Neutrophil (primary cell): Measurements from ENCODE around the gene RFX3.

ENCODE experiments used
- H3K27ac ChIP-seq: fragments of 200-600 bp; sonication (generic); 2 replicates; pipeline ENCODE4 v1.5.1; 2016; ENCODE audit warnings: mild to moderate bottlenecking, moderate library complexity
- H3K27me3 ChIP-seq: fragments of 200-600 bp; sonication (generic); 2 replicates; pipeline ENCODE4 v1.6.0; 2016; ENCODE audit warnings: mild to moderate bottlenecking
- H3K36me3 ChIP-seq: fragments of 200-600 bp; sonication (generic); 2 replicates; pipeline ENCODE4 v1.5.1; 2017
- H3K4me1 ChIP-seq, 2 experiments: fragments of 200-600 bp in 1 of 2; sonication (generic) in 1 of 2; 1 replicate in 1 of 2; 2 replicates in 1 of 2; pipeline versions ENCODE4 v1.5.1 to v1.6.1; 2013 to 2016; ENCODE audit warnings: low read depth in 1 of 2, low read length in 1 of 2, mild to moderate bottlenecking in 1 of 2, moderate library complexity in 1 of 2; ENCODE audit not compliant: control insufficient read depth in 1 of 2, insufficient read depth in 1 of 2
- H3K4me3 ChIP-seq, 2 experiments: fragments of 200-600 bp in 1 of 2; sonication (generic) in 1 of 2; 1 replicate in 1 of 2; 2 replicates in 1 of 2; pipeline ENCODE4 v1.5.1; 2013 to 2016; ENCODE audit warnings: low read depth in 1 of 2, low read length in 1 of 2, mild to moderate bottlenecking in 1 of 2, moderate library complexity in 1 of 2
- H3K9me3 ChIP-seq: fragments of 200-600 bp; sonication (generic); 2 replicates; pipeline ENCODE4 v1.5.1; 2016
- CTCF ChIP-seq: fragments of 200-600 bp; sonication (generic); IDR thresholded peaks from 2 replicates; pipeline ENCODE4 v1.5.1; 2016; ENCODE audit warnings: antibody characterized with exemption

RFX3 gene

DNA sequence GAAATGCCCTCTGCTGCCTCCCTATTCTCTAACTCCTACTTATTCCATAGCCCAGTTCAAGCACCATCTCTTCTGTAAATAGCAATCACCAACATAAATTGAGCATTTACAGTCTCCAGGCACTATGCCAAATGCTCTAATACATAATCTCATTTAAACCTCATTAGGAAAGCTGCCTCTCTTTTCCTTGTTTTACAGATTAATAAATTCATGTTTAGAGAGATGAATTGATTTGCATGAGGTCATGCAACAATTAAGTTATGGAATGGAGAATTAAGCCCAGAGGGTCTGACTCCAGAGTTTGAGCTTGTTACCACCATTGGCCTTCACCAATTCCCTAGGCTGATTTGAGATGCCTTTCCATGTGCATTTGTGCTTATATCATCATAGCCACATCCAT is 23.4 kb upstream of the RFX3 start:
- no peaks in the 10 kb centered on the region for H3K9me3 ChIP-seq
- no peaks in the 10 kb centered on the region for H3K27me3 ChIP-seq
- H3K4me3 ChIP-seq = no peak overlapping the region
- no peaks in the 10 kb centered on the region for H3K4me1 ChIP-seq
- H3K27ac ChIP-seq = no peak overlapping the region
- H3K36me3 ChIP-seq = no peaks in the 10 kb centered on the region
- TF ChIP-seq CTCF = no peak

GRCh38 chr9:3548648-3549047 is 22.8 kb upstream of the RFX3 start:
- Histone ChIP-seq H3K27me3 (no peaks in the 10 kb centered on the region), H3K27ac (no peak overlapping the region), H3K9me3 (no peaks in the 10 kb centered on the region), H3K4me1 (no peaks in the 10 kb centered on the region), H3K36me3 (no peaks in the 10 kb centered on the region), H3K4me3 (no peak overlapping the region)
- no peak for TF ChIP-seq CTCF

- Histone ChIP-seq H3K9me3 (no peaks in the 10 kb centered on the region), H3K27me3 (no peaks in the 10 kb centered on the region), H3K4me1 (no peaks in the 10 kb centered on the region), H3K27ac (no peak overlapping the region), H3K4me3 (no peak overlapping the region), H3K36me3 (no peaks in the 10 kb centered on the region)
- no peak for TF ChIP-seq CTCF
Measured at GRCh38 chr9:3541206-3541605, 15.4 kb upstream of the RFX3 start.

- no peaks in the 10 kb centered on the region for H3K4me1 ChIP-seq
- no peak overlapping the region for H3K27ac ChIP-seq
- no peak overlapping the region for H3K4me3 ChIP-seq
- no peaks in the 10 kb centered on the region for H3K9me3 ChIP-seq
- no peaks in the 10 kb centered on the region for H3K36me3 ChIP-seq
- H3K27me3 ChIP-seq = no peaks in the 10 kb centered on the region
- TF ChIP-seq CTCF = no peak
Measured at GRCh38 chr9:3534614-3535404, 9.0 kb upstream of the RFX3 start.

DNA sequence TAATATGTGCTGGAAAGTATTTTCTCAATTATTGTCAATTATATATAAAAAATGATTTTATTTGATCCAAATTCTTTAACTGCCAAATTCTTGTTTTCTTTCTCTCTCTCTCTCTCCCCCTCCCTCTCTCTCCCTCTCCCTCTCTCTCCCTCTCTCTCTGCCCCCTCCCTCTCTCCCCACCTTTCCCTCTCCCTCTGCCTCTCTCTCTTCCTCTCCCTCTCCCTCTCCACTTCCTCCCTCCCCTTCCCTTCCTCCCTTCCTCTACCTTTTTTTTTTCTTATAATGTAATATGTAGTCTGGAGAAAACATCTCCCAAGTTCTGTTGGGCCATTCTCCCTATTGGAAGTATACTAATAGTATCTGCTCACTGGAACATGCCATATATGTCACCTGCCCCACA is 6.4 kb upstream of the RFX3 start:
- no peak overlapping the region for H3K27ac ChIP-seq
- H3K36me3 ChIP-seq = no peaks in the 10 kb centered on the region
- H3K4me1 ChIP-seq = peaks cover 19 to 21% of the 10 kb centered on the region in 2 experiments
- H3K9me3 ChIP-seq = no peaks in the 10 kb centered on the region
- no peaks in the 10 kb centered on the region for H3K27me3 ChIP-seq
- TF ChIP-seq CTCF = no peak
- no peak overlapping the region for H3K4me3 ChIP-seq
